ENCODE data around the gene SOWAHA.
"Not testable (repeated sequence)": the region's sequence is repeated elsewhere in the genome, so short reads cannot be mapped to it uniquely, and the experiment has no call there.

The SOWAHA gene

DNA sequence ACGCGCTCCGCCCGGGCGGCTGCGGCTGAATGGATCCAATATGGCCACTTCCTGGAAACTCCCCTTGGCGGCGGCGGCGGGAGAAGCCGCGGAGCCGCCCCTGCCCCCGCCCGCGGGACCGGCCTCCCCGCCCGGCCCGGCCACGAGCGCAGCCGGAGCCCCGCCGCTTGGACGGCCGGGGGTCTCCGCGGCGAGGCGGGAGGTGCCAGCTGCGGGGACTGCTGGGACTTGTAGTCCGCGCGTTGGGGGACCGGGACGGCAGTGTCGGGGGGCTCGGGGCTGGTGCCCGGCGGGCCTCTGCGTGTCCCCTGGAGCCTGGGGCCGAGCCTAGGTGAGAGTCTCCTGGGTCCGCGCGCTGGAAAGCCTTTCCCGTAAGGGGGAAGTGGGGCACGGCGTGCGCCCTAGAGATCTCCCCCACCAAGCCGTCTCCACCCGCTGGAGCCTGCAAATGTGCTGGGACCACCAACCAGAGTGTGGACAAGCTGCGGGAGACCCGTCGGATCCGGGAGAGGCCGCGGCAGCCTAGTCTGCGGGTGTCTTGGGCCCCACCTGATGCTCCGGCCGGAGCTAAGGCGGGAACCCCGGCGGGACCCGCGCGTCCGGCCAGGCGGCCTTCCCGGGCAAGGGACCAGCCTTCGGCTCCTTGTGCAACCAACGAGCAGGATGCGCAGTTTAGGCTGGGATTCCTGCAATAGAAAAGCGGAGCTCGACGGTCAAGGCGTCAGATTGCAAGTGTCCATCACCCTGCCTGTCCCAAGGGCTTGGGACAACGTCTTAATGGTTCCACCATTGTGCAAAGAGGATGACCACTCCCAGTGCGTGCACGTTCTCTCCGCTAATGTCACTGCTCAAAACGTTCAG, 35.7 kb upstream of the SOWAHA start, which contains the start of gene SEPTIN8:
Gene SEPTIN8 (minus strand): TSS at position 31 of the 861 bp plus-strand sequence. CDS start 102 bp downstream, outside the sequence.
- DNase-seq (ENCODE audit: low read depth in 3 of 3): peak in 1 of 3 experiments; percentile 37

DNA sequence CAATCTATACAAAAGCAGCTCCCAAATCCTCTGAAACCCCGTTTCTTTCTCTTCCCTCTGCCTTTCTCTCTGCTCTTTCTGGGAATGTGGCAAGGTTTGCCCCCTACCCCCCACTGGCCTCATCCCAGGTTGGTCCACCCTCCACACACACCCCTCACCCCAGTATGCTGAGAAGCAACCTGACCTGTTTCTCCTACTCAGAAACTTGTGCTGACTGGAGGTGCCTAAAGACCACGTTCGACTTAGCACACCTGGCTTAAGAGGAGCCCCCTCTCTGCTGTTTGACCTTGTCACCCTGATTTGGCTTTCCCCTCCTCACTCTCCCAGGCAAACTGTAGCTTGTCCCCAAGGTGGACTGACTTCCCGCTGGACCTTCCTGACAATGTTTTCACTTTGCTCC, 35.0 kb upstream of the SOWAHA start:
- no peak for DNase-seq (ENCODE audit: low read depth in 3 of 3)

DNA sequence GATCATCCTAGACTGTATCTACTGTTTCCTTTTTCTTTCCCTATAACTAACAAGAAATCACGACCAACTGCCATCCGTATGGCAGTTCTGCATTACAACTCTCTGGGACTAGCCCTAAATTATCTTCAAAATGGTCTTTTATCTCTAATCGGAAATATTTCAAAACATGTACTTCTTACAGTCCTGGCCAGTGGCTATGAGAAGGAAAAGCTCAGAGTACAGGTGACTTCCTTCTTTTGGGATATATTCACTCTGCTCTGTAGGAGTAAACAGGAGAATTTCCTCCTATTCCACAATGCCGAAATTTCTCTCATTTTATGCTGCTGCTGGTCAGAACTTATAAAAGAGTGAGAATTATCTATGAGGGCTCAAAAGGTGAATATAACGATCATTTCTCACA, 34.2 kb upstream of the SOWAHA start:
- DNase-seq (ENCODE audit: low read depth in 3 of 3): no peak

DNA sequence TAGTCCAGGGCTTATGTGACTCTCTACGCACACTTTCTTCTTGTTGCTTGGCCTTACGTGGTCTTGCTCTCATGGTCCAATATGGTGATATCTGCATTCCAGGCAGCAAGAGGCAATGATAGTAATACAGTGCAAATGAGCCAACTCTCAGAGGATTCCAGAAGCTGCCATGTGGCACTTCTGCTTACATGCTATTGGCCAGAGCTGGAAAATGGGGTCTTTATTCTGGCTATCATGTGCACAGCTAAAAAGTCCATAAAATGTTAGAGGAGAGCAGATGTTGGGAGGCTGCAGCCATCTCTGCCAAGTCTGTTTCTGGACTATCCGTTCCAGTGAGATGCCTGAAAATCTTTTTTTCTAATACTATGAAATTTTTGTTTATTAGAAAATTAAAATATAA, 33.1 kb upstream of the SOWAHA start:
- DNase-seq (ENCODE audit: low read depth in 3 of 3): no peak

DNA sequence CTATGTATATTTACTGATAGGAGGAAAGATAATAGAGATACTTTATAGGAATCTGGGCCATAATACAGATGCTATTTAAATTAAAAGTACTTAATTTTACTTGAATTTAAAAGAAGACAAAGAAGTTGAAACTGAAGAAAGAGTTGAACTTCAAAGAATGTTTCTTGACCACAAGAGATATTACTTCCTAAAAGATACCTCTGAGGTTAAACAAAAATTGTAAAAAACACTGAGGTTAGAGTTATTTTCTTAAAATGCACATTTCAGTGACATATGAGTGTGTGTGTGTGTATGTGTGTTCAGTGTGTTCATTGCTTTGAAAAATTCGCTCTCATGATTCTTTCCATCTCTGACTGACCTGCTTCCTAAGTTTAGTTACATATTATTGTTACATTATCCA, 32.5 kb upstream of the SOWAHA start:
- DNase-seq (ENCODE audit: low read depth in 3 of 3): no peak

DNA sequence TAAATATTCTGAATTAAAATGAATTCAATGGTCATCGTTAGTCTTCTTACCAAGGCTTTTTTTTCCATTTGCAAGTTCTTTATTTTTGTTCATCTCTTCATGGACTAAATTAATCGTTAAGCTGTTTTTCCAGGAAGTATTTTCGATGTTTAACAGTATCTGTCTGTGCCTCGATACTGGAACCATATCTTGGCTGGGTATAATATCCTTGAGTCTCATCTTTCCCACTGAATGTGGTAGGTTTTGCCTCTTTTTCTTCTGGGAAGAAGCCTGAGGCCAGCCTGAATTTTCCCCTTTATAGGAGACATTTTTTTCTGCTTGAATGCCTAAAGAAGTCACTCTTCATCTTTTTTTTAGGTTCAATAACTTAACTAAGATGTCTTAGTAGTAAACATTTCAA, 32.1 kb upstream of the SOWAHA start:
- DNase-seq (ENCODE audit: low read depth in 3 of 3): no peak

DNA sequence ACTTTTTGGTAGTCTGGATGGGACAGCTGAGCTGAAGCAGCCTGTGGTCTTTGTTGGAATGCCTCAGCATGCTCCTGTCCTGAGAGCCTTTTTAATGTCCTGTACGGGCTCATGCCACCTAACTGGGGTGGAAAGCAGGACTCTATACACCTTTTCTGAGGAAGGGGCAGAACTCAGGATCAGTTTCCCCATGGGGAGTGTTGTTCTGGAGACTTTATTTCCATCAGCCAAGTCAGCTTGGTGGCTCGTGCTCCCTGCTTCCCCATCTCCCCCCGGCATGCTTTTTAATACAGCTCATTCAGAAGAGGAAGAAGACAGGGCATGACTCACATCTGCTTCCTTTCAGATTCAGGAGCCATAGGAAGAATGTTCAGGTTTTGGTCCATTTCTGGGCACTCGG, 31.0 kb upstream of the SOWAHA start:
- no peak for DNase-seq (ENCODE audit: low read depth in 3 of 3)

DNA sequence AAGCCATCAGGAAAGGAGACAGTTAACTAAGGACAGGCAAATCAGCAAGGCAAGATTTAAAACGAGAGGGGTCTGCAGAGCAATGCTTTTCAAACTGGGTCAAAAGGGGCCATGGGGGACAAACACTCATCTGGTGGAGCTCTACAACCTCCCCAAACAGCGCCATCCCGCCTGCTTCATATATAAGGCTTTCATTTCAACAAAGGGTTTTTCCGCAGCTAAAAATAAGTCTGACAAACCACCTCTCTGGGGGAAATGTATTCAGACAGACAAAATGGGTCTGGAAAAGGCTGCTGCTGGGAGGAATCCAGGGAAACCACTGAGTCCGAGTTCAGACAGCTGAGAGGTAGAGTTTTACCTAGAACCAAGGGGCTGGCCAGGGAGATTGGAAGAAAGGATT, 27.7 kb upstream of the SOWAHA start:
- no peak for DNase-seq (ENCODE audit: low read depth in 3 of 3)

DNA sequence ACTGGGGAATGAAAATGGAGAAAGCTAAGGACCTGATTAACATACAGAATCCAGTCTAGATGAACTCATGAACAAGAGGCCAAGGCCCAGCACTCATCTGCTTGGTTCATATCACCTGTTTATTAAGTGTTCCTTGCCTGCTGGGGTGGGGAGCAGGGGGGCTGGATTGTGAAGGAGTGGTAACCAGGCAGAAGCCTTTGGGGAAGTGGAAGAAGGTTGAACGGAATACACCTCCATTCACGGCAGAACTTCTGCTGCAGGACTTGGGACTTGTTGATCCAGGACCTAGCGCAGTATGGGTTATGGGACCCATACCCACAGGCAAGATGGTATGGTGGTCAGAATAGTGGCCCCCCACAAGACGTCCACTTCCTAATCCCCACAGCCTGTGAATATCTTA, 27.2 kb upstream of the SOWAHA start:
- DNase-seq (ENCODE audit: low read depth in 3 of 3): no peak

DNA sequence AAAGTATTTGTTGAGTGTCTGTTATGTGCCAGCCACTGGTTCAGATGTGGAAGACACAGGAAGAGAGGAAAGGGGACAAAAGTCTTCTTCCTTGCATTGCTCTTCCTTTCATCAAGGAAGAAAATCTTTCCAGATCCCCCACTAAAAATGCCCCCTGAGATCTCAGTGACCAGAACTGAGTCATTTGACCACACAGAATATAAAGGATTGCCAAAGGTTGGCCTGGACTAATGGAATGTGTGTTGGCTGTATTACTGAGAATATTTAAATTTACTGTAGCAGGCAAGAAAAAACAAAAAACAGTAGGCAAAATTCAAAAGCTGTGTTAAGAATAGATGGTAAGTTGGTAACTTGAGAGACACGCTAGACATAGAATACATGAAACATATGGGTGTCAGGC, 26.0 kb upstream of the SOWAHA start:
- DNase-seq (ENCODE audit: low read depth in 3 of 3): no peak

DNA sequence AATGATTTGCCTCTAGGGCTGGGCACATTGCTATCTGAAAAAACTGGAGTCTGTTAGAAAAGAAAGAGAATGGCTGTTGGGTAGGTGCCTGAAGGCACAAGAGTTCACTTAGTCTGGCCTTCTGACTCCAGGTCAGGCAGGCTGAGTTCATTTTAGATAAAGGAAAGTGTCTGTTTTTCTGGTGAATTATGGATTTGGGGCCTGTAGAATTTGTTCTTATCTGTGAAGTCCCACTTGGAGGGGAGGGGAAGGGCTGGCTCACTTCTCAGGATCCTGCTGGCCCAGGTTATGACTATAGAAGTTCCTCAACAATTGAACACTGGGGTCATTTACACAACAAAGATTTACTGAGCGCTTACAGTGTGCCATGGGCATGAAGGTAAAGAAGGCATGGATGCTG, 24.6 kb upstream of the SOWAHA start:
- no peak for DNase-seq (ENCODE audit: low read depth in 3 of 3)

DNA sequence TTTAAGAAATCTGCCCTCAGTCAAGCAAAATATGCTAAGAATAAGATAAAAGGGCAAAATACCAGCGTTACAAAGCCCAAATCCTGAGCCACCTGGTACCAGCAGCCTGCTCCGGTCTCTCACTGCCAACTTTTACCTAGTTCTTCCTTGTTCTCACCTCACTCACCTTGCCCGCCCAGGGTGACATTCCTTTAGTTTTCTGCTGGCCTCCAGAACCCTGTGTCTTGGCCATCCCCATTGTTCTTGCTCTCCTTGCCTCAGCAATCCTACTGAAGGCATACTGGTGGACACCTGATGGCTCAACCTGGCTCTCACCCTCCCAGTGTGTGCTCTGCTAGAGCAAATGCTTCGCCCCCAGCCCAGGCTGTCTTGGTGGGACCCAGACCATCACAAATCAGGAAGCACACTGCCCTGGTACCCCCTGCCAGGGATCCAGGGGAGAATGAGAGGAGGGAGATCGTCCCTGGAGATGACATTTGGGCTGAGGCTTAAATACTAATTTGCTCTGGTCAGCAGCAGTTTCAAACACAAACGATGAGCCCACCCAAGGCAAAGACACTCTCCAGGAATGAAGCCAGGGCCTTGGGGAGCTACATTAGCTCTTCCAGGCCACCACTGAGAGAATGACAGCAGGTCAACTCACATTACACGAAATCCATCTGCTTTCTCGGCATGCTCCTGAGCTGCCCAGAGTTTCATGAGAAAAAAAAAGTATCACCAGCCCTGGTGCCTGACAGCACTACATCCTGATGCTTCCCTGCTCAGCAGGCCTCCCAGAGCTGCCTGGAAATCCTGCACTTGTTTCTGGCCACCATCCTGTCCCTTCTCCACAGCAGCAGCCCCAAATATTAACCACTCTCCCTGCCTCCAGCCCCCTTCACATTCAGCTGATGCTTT, 23.9 kb upstream of the SOWAHA start:
- no peak for DNase-seq (ENCODE audit: low read depth in 3 of 3)

DNA sequence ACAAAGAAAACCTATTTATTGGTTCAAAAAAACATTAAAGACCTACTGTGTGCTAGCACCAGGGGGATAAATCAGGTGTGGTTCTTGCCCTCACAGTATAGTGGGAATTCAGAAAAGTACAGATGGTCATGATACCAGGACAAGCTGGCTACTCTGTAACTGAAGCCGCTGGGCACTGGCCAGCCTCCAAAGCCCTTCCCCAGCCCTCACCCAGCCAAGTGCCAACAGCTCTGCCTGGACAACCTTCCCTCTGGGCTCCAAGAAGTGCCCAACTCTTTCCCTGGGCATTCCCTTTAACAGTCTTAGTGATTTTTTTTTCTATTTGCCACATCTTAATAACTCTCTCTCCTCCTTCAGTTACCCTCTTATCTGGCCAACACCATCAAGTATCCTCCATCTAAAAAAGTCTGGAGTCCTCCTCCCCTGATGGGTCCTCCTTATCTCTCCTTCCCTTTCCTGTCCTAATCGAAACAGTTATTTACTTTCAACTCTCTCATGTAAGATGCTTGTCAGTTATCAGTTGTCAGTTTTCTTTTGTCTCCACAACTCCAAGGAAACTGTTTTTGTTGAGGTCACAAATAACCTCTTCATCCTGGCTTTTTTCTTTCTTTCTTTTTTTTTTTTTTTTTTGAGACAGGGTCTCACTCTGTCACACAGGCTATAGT, 22.8 kb upstream of the SOWAHA start:
- no peak for DNase-seq (ENCODE audit: low read depth in 3 of 3)

DNA sequence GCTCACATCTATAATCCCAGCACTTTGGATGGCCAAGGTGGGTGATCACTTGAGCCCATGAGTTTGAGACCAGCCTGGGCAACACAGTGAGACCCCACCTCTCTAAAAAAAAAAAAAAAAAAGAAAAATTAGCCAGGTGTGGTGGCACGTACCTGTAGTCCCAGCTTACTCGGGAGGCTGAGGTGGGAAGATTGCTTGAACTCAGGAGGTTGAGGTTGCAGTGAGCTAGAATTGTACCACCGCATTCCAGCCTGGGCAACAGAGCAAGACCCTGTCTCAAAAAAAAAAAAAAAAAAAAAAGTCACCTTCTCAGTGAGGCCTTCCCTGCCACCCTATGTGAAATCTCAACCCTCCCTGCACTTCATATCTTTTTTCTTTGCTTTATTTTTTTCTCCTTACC, 22.1 kb upstream of the SOWAHA start:
- DNase-seq (ENCODE audit: low read depth in 3 of 3): no peak

DNA sequence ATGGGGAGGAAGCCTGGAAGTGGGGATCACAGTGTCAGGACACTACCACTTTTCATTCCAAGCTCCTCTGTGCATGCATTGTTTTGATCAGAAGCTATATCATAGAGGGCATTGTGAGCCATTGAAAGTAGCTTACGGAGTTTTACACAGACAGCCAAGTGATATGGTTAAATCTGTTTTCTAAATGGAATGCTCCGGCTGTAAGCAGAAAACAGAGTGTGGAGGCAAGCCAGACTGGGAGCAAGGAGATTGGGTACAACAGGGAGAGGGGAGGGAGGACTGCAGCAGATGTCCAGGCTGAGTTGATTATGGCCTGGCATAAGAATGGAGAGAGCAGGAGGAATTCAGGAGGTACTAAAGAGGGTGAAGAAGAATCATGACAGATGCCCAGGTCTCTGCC, 15.5 kb upstream of the SOWAHA start:
- DNase-seq (ENCODE audit: low read depth in 3 of 3): no peak

DNA sequence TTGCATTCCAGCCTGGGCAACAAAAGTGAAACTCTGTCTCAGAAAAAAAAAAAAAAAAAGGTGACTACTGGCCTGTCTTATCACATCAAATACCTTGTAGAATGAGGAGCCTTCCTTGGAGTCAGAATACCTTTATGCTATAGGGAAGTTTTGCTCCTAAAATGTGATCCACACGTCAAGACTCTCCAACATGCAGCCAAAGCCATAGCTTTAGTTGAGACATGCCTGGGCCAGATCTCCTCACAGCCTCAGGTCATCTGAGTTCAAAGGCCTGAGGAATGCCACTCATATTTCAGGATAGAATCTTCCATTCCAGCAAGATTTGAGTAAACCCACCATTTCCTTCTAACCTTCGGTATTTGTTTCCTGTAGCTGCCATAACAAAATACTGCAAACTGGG, 13.7 kb upstream of the SOWAHA start:
- DNase-seq (ENCODE audit: low read depth in 3 of 3): no peak

DNA sequence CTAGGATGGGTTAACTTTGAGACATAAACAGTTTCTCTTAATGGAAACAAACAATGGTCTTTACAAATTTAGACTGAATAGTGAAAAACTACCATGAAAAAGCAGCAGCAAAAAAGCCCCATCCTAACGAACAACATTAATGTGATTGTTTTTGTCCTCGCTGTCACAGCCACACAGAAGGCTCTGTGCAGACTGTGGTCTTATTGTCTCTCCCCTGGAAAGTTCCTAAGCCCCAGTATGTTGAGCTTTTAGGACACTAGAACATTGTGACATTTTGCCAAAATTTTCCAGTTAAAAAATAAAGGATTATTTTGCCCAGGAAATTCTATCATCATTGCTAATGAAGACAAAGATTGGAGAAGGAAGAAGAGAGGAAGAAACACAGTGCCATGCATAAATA, 12.6 kb upstream of the SOWAHA start:
- no peak for DNase-seq (ENCODE audit: low read depth in 3 of 3)

DNA sequence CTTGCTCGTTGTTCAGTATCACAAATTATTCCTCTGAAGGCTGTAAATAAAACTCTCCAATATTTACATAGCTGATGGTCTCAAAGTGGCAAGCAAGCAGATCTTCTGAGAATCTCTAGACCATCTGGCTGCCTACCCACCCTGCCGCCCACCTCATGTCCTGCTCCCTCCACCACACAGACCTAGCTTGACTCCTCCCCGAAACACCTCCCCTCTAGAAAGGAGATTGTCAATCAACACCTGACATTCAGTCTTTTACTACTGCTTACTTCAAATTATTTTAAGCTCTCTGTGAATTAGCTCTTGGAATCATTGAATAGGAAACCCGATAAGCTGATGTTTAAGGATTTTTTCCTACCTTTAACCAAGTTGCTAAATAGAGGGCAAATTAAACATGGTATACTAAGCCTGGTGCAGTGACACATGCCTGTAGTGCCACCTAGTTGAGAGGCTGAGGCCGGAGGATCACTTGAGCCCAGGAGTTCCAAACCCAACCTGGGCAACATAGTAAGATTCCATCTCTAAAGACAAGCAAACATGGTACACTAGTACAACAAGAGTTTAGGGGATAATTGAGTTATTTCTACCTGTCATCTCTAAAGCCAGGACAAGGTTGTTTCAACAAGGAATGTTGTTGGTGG, 10.9 kb upstream of the SOWAHA start:
- no peak for DNase-seq (ENCODE audit: low read depth in 3 of 3)

DNA sequence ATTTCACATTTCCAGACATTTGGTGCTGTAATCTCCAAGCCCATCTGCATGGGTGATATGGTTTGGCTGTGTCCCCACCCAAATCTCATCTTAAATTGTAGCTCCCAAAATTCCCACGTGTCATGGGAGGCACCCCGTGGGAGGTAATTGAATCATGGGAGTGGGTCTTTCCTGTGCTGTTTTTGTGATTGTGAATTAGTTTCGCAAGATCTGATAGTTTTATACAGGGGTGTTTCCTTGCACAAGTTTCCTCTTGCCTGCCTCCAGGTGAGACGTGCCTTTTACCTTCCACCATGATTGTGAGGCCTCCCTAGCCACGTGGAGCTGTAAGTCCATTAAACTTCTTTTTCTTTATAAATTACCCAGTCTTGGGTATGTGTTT, 10.4 kb upstream of the SOWAHA start:
- DNase-seq (ENCODE audit: low read depth in 3 of 3): not testable (repeated sequence)

DNA sequence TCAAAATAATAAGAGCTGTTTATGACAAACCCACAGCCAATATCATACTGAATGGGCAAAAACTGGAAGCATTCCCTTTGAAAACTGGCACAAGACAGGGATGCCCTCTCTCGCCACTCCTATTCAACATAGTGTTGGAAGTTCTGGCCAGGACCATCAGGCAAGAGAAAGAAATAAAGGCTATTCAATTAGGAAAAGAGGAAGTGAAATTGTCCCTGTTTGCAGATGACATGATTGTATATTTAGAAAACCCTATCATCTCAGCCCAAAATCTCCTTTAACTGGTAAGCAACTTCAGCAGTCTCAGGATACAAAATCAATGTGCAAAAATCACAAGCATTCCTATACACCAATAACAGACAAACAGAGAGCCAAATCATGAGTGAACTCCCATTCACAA, 8.9 kb upstream of the SOWAHA start:
- not testable (repeated sequence) for DNase-seq (ENCODE audit: low read depth in 3 of 3)

DNA sequence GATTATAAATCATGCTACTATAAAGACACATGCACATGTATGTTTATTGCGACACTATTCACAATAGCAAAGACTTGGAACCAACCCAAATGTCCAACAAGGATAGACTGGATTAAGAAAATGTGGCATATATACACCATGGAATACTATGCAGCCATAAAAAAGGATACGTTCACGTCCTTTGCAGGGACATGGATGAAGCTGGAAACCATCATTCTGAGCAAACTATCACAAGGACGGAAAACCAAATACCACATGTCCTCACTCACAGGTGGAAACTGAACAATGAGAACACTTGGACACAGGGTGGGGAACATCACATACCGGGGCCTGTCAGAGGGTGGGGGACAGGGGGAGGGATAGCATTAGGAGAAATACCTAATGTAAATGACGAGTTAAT, 7.2 kb upstream of the SOWAHA start:
- not testable (repeated sequence) for DNase-seq (ENCODE audit: low read depth in 3 of 3)

DNA sequence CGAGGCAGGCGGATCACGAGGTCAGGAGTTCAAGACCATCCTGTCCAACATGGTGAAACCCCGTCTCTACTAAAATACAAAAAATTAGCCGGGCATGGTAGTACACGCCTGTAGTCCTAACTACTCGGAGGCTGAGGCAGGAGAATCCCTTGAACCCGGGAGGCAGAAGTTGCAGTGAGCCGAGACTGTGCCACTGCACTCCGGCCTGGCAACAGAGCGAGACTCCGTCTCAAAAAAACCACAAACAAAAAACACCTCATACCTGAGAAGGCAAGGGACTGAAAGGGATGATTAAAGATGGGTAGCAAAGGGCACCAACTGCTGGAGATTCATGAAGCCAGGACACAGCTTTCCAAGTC, 6.3 kb upstream of the SOWAHA start:
- DNase-seq (ENCODE audit: low read depth in 3 of 3): not testable (repeated sequence)
